K562 (cell line): Measurements from ENCODE around the gene SHISA8. TPM values are rescaled to one million over a fixed set of nuclear protein-coding genes. Genes with fewer than 3 reads are reported as not detected.

Source experiments
- ATAC-seq: fragments of 200-7000 bp; cut with Tn5 transposase; 3 replicates; pipeline ENCODE4 v1.9.1; 2020; ENCODE audit warnings: moderate library complexity
- BruUV-seq: library from RNA; stranded (reverse); fragments of 400-500 nt; replicated peaks from 2 replicates; lab custom pipeline; 2021; lab: Mats Ljungman, UMichigan
- CTCF ChIA-PET: fragments of 300-600 bp; formaldehyde crosslinking; extraction: SDS; loops from one replicate; lab custom pipeline; 2021; ENCODE audit warnings: low intra/inter-chr PET ratio; lab: Yijun Ruan, JAX
- POLR2A ChIA-PET: fragments of 300-600, 350-650 bp; sonication (Branson Sonifier 250); formaldehyde crosslinking; extraction: SDS; loops from one replicate; lab custom pipeline; 2021; ENCODE audit warnings: antibody characterized with exemption, inconsistent platforms; lab: Yijun Ruan, JAX
- DNase-seq, 4 experiments: peaks; one replicate each; pipeline versions ENCODE4 v3.0.0 to v3.0.0-alpha.2; 2011 to 2018; ENCODE audit warnings: low spot score in 3 of 4, mixed read lengths in 3 of 4; ENCODE audit errors: extremely low read depth in 1 of 4
- FAIRE-seq: peaks from 2 replicates; lab custom pipeline; 2011; peaks lifted over from hg19 to GRCh38; lab: Jason Lieb, UNC
- H2AFZ ChIP-seq: 2 replicates; pipeline ENCODE4 v1.6.0; 2011; ENCODE audit warnings: low read depth, low read length, control low read depth, inconsistent platforms
- H3K27ac ChIP-seq: fragments of 200-600 bp; 3 replicates; pipeline ENCODE4 v1.8.0; 2011; ENCODE audit warnings: low read depth, mild to moderate bottlenecking, control low read depth, inconsistent platforms, low read length, moderate library complexity, mixed read lengths; ENCODE audit errors: extremely low read depth
- H3K27me3 ChIP-seq, 2 experiments: fragments of 300-600 bp in 1 of 2; 2 replicates in 1 of 2; 3 replicates in 1 of 2; pipeline versions ENCODE4 v1.6.0 to v1.8.0; 2011; ENCODE audit warnings: inconsistent platforms in 2 of 2, low read length in 2 of 2, mild to moderate bottlenecking in 1 of 2, mixed read lengths in 1 of 2, moderate library complexity in 1 of 2; ENCODE audit not compliant: control insufficient read depth in 2 of 2, insufficient read depth in 2 of 2
- H3K36me3 ChIP-seq: fragments of 300-600 bp; 3 replicates; pipeline ENCODE4 v1.8.0; 2011; ENCODE audit warnings: mild to moderate bottlenecking, low read length, inconsistent platforms; ENCODE audit not compliant: control insufficient read depth, insufficient read depth
- H3K4me1 ChIP-seq, 2 experiments: fragments of 200-600 bp in 1 of 2; replicated peaks in 1 of 2; 2 replicates in 1 of 2; 3 replicates in 1 of 2; pipeline versions ENCODE4 v1.5.1 to v1.8.0; 2011; ENCODE audit warnings: inconsistent platforms in 2 of 2, low read length in 2 of 2, mild to moderate bottlenecking in 1 of 2, mixed read lengths in 1 of 2, moderate library complexity in 1 of 2; ENCODE audit not compliant: control insufficient read depth in 2 of 2, insufficient read depth in 2 of 2
- H3K4me2 ChIP-seq: 2 replicates; pipeline ENCODE4 v1.6.1; 2011; ENCODE audit warnings: low read length, control low read depth, inconsistent platforms, mixed read lengths; ENCODE audit not compliant: insufficient read depth
- H3K4me3 ChIP-seq: fragments of 200-600 bp; sonication (generic), shearing (Covaris generic); 2 replicates; pipeline ENCODE4 v1.5.1; 2016; ENCODE audit warnings: control low read depth, inconsistent platforms
- H3K79me2 ChIP-seq: fragments of 200-600 bp; 3 replicates; pipeline ENCODE4 v1.8.0; 2011; ENCODE audit warnings: low read length, inconsistent platforms; ENCODE audit not compliant: control insufficient read depth, insufficient read depth
- H3K9ac ChIP-seq, 2 experiments: 2 replicates each; pipeline versions ENCODE4 v1.6.0 to v1.6.1; 2011; ENCODE audit warnings: low read depth in 2 of 2, low read length in 2 of 2, control low read depth in 1 of 2, inconsistent platforms in 1 of 2, mild to moderate bottlenecking in 1 of 2, mixed read lengths in 1 of 2; ENCODE audit not compliant: insufficient read depth in 1 of 2
- H3K9me1 ChIP-seq: one replicate; pipeline ENCODE4 v1.6.0; 2011; ENCODE audit warnings: inconsistent platforms, mild to moderate bottlenecking, low read length, moderate library complexity; ENCODE audit not compliant: control insufficient read depth, insufficient read depth
- H3K9me3 ChIP-seq: replicated peaks from 2 replicates; pipeline ENCODE4 v1.5.1; 2011; ENCODE audit warnings: low read depth, low read length, inconsistent platforms; ENCODE audit not compliant: control insufficient read depth, insufficient read depth
- H4K20me1 ChIP-seq: replicated peaks from 2 replicates; pipeline ENCODE4 v1.6.1; 2011; ENCODE audit warnings: low read length, inconsistent platforms, mixed read lengths; ENCODE audit not compliant: control insufficient read depth, insufficient read depth
- FOXJ3 ChIP-seq: sonication (generic); formaldehyde crosslinking; IDR thresholded peaks from 2 replicates; pipeline ENCODE4 v1.4.0; 2020; ENCODE audit warnings: mild to moderate bottlenecking, missing genetic modification reagents
- HMG20A ChIP-seq: fragments of 450-650 bp; formaldehyde crosslinking; conservative IDR thresholded peaks from 2 replicates; pipeline ENCODE4 v1.4.0; 2020; ENCODE audit warnings: mild to moderate bottlenecking, mixed read lengths
- SPI1 ChIP-seq: IDR thresholded peaks from 2 replicates; pipeline ENCODE4 v1.6.1; 2011; ENCODE audit warnings: low read depth, low read length, control low read depth, borderline replicate concordance
- ZNF586 ChIP-seq: fragments of 450-650 bp; formaldehyde crosslinking; conservative IDR thresholded peaks from 2 replicates; pipeline ENCODE4 v1.4.0; 2020; ENCODE audit warnings: mild to moderate bottlenecking, moderate library complexity
- ZNF589 ChIP-seq: fragments of 200-800 bp; sonication (Bioruptor generic); IDR thresholded peaks from 2 replicates; pipeline ENCODE4 v1.6.1; 2016; ENCODE audit warnings: low read depth, missing genetic modification characterization, missing compliant biosample characterization
- ZNF75A ChIP-seq: fragments of 450-650 bp; formaldehyde crosslinking; IDR thresholded peaks from 2 replicates; pipeline ENCODE4 v1.4.0; 2020; ENCODE audit warnings: mild to moderate bottlenecking
- ZNF766 ChIP-seq: fragments of 200-800 bp; sonication (Bioruptor generic); conservative IDR thresholded peaks from 2 replicates; pipeline ENCODE4 v1.6.1; 2016; ENCODE audit warnings: missing genetic modification characterization, missing compliant biosample characterization
- WGBS: fragments of 100-300 bp; shearing (Covaris generic); methylation state at CpG from one replicate; pipeline ENCODE4 v1.1.6; 2016; ENCODE audit warnings: low coverage, mixed read lengths; ENCODE audit not compliant: insufficient coverage; ENCODE audit errors: missing lambda C conversion rate; 5-methylcytosine and 5-hydroxymethylcytosine counted together
- in situ Hi-C: fragments of 300-500 bp; cut with MboI; formaldehyde crosslinking; loops from 4 replicates; pipeline ENCODE4 v1.15.0; 2018; ENCODE audit warnings: inconsistent platforms, mixed read lengths
- intact Hi-C: fragments of 100-400 bp; cut with micrococcal nuclease; formaldehyde crosslinking; loops from 2 replicates; pipeline ENCODE4 v1.14.2; 2022
- polyA plus RNA-seq, 8 experiments: library from polyadenylated mRNA; depleted of rRNA in 4 of 8; stranded (reverse) in 5 of 8; unstranded in 3 of 8; fragments of >200 nt; fragmentation: Nextera tagmentation in 2 of 8; fragmentation: Illumina TruSeq in 1 of 8; extraction: Ambion mirVana in 2 of 8; extraction: Trizol in 1 of 8; gene quantifications; 2 replicates each; pipeline versions ENCODE4 v1.2.1 to v1.2.3, GENCODE V29; 2011 to 2014; ENCODE audit warnings: inconsistent platforms in 1 of 8, missing spikeins in 1 of 8
- total RNA-seq, 7 experiments: library from RNA; depleted of rRNA in 6 of 7; stranded (reverse); fragments of >200 nt in 6 of 7; fragmentation: Illumina TruSeq in 2 of 7; extraction: Trizol in 2 of 7; gene quantifications; 2 replicates each; pipeline versions ENCODE4 v1.2.1 to v1.2.3, GENCODE V29; 2011 to 2021; ENCODE audit warnings: low replicate concordance in 1 of 7
- TF ChIP-seq, protein P1 (sequence below): fragments of 250-450 bp; sonication (Bioruptor Pico); IDR thresholded peaks from 2 replicates; pipeline ENCODE4 v1.5.0; 2021

The SHISA8 gene
- total and polyA plus RNA-seq, 9 of the 15 experiments (the other 6 are each of a cell fraction or from before 2014, with no cell fraction given), result 0.07 to 3.3 (median 1.1) TPM; not detected in 4

DNA sequence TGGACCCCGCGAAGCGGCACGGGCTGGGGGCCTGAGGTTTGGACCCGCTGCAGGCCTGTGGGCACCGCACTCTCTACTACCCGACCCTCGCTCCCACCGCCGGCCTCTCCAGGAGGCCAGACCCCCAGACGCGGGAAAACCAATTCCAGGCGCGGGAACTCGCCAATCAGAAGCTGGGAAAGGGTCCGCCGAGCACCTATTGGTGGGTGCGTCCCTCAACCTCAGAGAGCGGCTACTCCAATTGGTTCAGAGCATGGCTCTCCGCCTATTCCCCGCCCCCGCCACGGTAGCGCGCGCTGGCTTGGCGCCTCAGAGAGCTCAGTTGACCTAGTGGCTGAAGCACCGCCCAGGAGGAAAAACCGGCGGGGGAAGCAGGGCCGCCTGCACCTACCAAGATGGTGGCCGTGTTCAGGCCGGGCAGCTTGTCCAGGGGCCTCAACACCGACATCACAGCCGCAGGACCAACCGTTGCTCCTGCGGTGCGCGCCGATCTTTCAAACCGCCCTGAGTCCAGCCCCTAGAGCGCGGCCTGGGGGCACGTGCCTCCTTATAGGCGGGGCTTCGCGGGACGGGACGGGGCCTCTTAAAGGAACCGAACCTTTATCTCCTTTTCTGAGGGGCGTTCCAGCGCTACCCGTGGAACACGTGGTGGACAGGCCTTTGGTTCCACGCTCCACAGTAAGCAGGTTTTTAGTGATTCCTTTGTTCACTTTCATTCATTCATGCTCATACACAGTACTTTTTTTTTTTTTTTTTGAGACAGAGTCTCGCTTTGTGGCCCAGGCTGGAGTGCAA is 32.0 kb upstream of the SHISA8 start, which contains the start of gene CENPM (continued):
- TF ChIP-seq FOXJ3 (CRISPR knock-in tag), result no peak
- TF ChIP-seq ZNF75A (CRISPR knock-in tag), result no peak
- no peak for TF ChIP-seq ZNF766
- TF ChIP-seq ZNF586, result no peak
- TF ChIP-seq, protein P1, sequence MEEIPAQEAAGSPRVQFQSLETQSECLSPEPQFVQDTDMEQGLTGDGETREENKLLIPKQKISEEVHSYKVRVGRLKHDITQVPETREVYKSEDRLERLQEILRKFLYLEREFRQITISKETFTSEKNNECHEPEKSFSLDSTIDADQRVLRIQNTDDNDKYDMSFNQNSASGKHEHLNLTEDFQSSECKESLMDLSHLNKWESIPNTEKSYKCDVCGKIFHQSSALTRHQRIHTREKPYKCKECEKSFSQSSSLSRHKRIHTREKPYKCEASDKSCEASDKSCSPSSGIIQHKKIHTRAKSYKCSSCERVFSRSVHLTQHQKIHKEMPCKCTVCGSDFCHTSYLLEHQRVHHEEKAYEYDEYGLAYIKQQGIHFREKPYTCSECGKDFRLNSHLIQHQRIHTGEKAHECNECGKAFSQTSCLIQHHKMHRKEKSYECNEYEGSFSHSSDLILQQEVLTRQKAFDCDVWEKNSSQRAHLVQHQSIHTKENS (CRISPR knock-in tag), result no peak
- no peak for TF ChIP-seq ZNF589 (CRISPR knock-in tag)
- TF ChIP-seq, all 486 proteins: peak for 95

- intact Hi-C loops (loop anchor here (5.0 kb wide), 1 partner anchor 121 kb away; no protein-coding TSS in a partner anchor), in situ Hi-C loops (loop anchor here (5.0 kb wide), 1 partner anchor 246 kb away; the partner anchor contains the start of gene MEI1)
- H3K9me3 ChIP-seq, result no peaks in the 10 kb centered on the region
- CTCF ChIA-PET, result no interaction called here
- POLR2A ChIA-PET, result interaction anchor here (0.6 kb wide), 1 partner anchor 188 kb away, joined by 3 read pairs; no protein-coding TSS in a partner anchor
- H3K4me3 ChIP-seq, result no peak overlapping the region
- no peak for FAIRE-seq
- TF ChIP-seq SPI1 (0 out of 2 replicates have a peak, but pooled peaks have one; percentile 7), HMG20A (CRISPR knock-in tag) (no peak)
- peaks cover 57% of the 10 kb centered on the region for H3K36me3 ChIP-seq
- no peak overlapping the region for H3K4me2 ChIP-seq
- H3K79me2 ChIP-seq, result peaks cover 33% of the 10 kb centered on the region
- no peak for DNase-seq
- 85% methylated on average over 5 of the region's 9 CpGs for WGBS
- no peak for ATAC-seq
- H3K9me1 ChIP-seq, result no peaks in the 10 kb centered on the region
- H3K27ac ChIP-seq, result no peak overlapping the region
- H2AFZ ChIP-seq, result no peak overlapping the region
- no peaks in the 10 kb centered on the region for H3K27me3 ChIP-seq
- H4K20me1 ChIP-seq, result peaks cover 15% of the 10 kb centered on the region; the same call in 1 of the 2 replicates
- no TSS peak for BruUV-seq
- no peak overlapping the region for H3K9ac ChIP-seq
- peaks cover 8 to 31% of the 10 kb centered on the region in 2 experiments; a peak in 4 of 5 replicates for H3K4me1 ChIP-seq
Observed at GRCh38 chr22:41943661-41944209, 28.9 kb upstream of the SHISA8 start.
